K562 (cell line): ENCODE results near the gene ANKRD12. TPM values are rescaled to one million over a fixed set of nuclear protein-coding genes. Genes with fewer than 3 reads are reported as not detected.

Experiments used
- BRD4 ChIP-seq: fragments of 200-600 bp; sonication (generic); IDR thresholded peaks from 2 replicates; pipeline ENCODE4 v1.6.1; 2017; ENCODE audit warnings: inconsistent platforms
- C11orf30 ChIP-seq: fragments of 450-650 bp; IDR thresholded peaks from 2 replicates; pipeline ENCODE4 v1.6.1; 2016; ENCODE audit warnings: low read depth, mild to moderate bottlenecking
- HEY1 ChIP-seq: fragments of 250-450 bp; sonication (Bioruptor Pico); IDR thresholded peaks from 2 replicates; pipeline ENCODE4 v1.5.0; 2020; ENCODE audit warnings: mild to moderate bottlenecking, moderate library complexity, borderline replicate concordance
- MBD2 ChIP-seq: sonication (generic); IDR thresholded peaks from 2 replicates; pipeline ENCODE4 v1.6.1; 2016; ENCODE audit warnings: low read depth, borderline replicate concordance
- NEUROD1 ChIP-seq: fragments of 150-350 bp; IDR thresholded peaks from 2 replicates; pipeline ENCODE4 v1.6.1; 2014; ENCODE audit warnings: borderline replicate concordance, low read length, low read depth; ENCODE audit not compliant: partially characterized antibody
- PHB ChIP-seq: fragments of 250-450 bp; sonication (Bioruptor Pico); IDR thresholded peaks from 2 replicates; pipeline ENCODE4 v1.5.0; 2021
- XRCC5 ChIP-seq: fragments of 200-400 bp; formaldehyde crosslinking; IDR thresholded peaks from 2 replicates; pipeline ENCODE4 v1.6.1; 2017; ENCODE audit warnings: low read depth, mild to moderate bottlenecking, low read length
- ZNF197 ChIP-seq: fragments of 200-800 bp; sonication (Bioruptor generic); IDR thresholded peaks from 2 replicates; pipeline ENCODE4 v1.6.1; 2016; ENCODE audit warnings: low read depth, missing genetic modification characterization, missing compliant biosample characterization
- ZNF589 ChIP-seq: fragments of 200-800 bp; sonication (Bioruptor generic); IDR thresholded peaks from 2 replicates; pipeline ENCODE4 v1.6.1; 2016; ENCODE audit warnings: low read depth, missing genetic modification characterization, missing compliant biosample characterization
- ZSCAN29 ChIP-seq: fragments of 450-650 bp; IDR thresholded peaks from 2 replicates; pipeline ENCODE4 v1.6.1; 2017
- polyA plus RNA-seq, 8 experiments: library from polyadenylated mRNA; depleted of rRNA in 4 of 8; stranded (reverse) in 5 of 8; unstranded in 3 of 8; fragments of >200 nt; fragmentation: Nextera tagmentation in 2 of 8; fragmentation: Illumina TruSeq in 1 of 8; extraction: Ambion mirVana in 2 of 8; extraction: Trizol in 1 of 8; gene quantifications; 2 replicates each; pipeline versions ENCODE4 v1.2.1 to v1.2.3, GENCODE V29; 2011 to 2014; ENCODE audit warnings: inconsistent platforms in 1 of 8, missing spikeins in 1 of 8
- total RNA-seq, 7 experiments: library from RNA; depleted of rRNA in 6 of 7; stranded (reverse); fragments of >200 nt in 6 of 7; fragmentation: Illumina TruSeq in 2 of 7; extraction: Trizol in 2 of 7; gene quantifications; 2 replicates each; pipeline versions ENCODE4 v1.2.1 to v1.2.3, GENCODE V29; 2011 to 2021; ENCODE audit warnings: low replicate concordance in 1 of 7
- TF ChIP-seq, protein P1 (sequence below): sonication (generic); formaldehyde crosslinking; IDR thresholded peaks from 2 replicates; pipeline ENCODE4 v1.8.0; 2022; ENCODE audit warnings: mild to moderate bottlenecking, missing genetic modification reagents
- TF ChIP-seq, protein P2 (sequence below): fragments of 450-650 bp; IDR thresholded peaks from 2 replicates; pipeline ENCODE4 v1.7.0; 2016; ENCODE audit warnings: borderline replicate concordance
- TF ChIP-seq, protein P3 (sequence below): fragments of 150-350 bp; IDR thresholded peaks from 2 replicates; pipeline ENCODE4 v1.6.1; 2014; ENCODE audit warnings: low read depth, mild to moderate bottlenecking, low read length, borderline replicate concordance
- TF ChIP-seq, protein P4 (sequence below): fragments of 250-450 bp; sonication (Bioruptor Pico); IDR thresholded peaks from 2 replicates; pipeline ENCODE4 v1.5.0; 2020; ENCODE audit warnings: mild to moderate bottlenecking, borderline replicate concordance
- TF ChIP-seq, protein P5 (sequence below): fragments of 250-450 bp; sonication (Bioruptor Pico); IDR thresholded peaks from 2 replicates; pipeline ENCODE4 v1.4.0; 2020

ANKRD12 gene
- total and polyA plus RNA-seq, 9 of the 15 experiments (the other 6 are each of a cell fraction or from before 2014, with no cell fraction given): 6.6 to 28.2 (median 16.0) TPM

DNA sequence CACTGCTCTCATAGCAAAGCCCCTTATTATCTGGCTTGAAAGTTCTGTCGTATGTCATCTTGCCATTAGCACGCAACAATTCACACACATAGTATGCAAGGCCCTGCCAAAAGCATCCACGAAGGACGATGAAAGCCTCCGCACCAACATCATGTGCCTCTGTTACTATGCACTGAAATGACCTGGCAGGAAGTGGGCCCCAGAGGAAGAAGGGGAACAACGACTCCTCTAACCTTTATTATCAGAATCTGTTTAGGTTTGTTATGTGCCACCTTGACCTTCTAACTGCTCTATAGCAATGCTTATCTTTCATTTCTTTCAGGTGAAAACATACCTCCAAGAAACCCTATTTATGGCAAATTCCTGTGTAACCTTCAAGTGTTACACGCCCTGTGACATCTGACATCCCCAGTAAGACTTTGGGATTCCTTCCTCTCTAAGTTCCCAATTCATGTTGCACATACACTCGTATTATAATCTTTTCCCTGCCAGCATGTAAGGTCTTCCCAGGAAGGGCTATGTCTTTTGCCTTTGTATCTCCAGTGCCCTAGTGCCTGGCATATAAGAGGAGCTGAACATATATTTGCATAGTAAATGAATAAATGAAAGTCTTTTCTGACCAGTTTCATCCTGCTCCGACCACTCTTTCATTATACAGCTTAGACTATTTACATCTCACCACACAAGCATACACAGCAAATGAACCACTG, 41.1 kb upstream of the ANKRD12 start (continued):
- 0 out of 2 replicates have a peak, but pooled peaks have one; percentile 50 for TF ChIP-seq BRD4
- no peak for TF ChIP-seq NEUROD1
- TF ChIP-seq HEY1 (CRISPR knock-in tag): no peak
- no peak for TF ChIP-seq ZSCAN29
- TF ChIP-seq XRCC5: no peak
- TF ChIP-seq, protein P1, sequence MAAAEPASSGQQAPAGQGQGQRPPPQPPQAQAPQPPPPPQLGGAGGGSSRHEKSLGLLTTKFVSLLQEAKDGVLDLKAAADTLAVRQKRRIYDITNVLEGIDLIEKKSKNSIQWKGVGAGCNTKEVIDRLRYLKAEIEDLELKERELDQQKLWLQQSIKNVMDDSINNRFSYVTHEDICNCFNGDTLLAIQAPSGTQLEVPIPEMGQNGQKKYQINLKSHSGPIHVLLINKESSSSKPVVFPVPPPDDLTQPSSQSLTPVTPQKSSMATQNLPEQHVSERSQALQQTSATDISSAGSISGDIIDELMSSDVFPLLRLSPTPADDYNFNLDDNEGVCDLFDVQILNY: no peak
- TF ChIP-seq, protein P2, sequence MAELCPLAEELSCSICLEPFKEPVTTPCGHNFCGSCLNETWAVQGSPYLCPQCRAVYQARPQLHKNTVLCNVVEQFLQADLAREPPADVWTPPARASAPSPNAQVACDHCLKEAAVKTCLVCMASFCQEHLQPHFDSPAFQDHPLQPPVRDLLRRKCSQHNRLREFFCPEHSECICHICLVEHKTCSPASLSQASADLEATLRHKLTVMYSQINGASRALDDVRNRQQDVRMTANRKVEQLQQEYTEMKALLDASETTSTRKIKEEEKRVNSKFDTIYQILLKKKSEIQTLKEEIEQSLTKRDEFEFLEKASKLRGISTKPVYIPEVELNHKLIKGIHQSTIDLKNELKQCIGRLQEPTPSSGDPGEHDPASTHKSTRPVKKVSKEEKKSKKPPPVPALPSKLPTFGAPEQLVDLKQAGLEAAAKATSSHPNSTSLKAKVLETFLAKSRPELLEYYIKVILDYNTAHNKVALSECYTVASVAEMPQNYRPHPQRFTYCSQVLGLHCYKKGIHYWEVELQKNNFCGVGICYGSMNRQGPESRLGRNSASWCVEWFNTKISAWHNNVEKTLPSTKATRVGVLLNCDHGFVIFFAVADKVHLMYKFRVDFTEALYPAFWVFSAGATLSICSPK: no peak
- no peak for TF ChIP-seq MBD2
- no peak for TF ChIP-seq C11orf30
- no peak for TF ChIP-seq PHB (CRISPR knock-in tag)
- TF ChIP-seq, protein P3, sequence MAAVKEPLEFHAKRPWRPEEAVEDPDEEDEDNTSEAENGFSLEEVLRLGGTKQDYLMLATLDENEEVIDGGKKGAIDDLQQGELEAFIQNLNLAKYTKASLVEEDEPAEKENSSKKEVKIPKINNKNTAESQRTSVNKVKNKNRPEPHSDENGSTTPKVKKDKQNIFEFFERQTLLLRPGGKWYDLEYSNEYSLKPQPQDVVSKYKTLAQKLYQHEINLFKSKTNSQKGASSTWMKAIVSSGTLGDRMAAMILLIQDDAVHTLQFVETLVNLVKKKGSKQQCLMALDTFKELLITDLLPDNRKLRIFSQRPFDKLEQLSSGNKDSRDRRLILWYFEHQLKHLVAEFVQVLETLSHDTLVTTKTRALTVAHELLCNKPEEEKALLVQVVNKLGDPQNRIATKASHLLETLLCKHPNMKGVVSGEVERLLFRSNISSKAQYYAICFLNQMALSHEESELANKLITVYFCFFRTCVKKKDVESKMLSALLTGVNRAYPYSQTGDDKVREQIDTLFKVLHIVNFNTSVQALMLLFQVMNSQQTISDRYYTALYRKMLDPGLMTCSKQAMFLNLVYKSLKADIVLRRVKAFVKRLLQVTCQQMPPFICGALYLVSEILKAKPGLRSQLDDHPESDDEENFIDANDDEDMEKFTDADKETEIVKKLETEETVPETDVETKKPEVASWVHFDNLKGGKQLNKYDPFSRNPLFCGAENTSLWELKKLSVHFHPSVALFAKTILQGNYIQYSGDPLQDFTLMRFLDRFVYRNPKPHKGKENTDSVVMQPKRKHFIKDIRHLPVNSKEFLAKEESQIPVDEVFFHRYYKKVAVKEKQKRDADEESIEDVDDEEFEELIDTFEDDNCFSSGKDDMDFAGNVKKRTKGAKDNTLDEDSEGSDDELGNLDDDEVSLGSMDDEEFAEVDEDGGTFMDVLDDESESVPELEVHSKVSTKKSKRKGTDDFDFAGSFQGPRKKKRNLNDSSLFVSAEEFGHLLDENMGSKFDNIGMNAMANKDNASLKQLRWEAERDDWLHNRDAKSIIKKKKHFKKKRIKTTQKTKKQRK: no peak
- TF ChIP-seq, protein P4, sequence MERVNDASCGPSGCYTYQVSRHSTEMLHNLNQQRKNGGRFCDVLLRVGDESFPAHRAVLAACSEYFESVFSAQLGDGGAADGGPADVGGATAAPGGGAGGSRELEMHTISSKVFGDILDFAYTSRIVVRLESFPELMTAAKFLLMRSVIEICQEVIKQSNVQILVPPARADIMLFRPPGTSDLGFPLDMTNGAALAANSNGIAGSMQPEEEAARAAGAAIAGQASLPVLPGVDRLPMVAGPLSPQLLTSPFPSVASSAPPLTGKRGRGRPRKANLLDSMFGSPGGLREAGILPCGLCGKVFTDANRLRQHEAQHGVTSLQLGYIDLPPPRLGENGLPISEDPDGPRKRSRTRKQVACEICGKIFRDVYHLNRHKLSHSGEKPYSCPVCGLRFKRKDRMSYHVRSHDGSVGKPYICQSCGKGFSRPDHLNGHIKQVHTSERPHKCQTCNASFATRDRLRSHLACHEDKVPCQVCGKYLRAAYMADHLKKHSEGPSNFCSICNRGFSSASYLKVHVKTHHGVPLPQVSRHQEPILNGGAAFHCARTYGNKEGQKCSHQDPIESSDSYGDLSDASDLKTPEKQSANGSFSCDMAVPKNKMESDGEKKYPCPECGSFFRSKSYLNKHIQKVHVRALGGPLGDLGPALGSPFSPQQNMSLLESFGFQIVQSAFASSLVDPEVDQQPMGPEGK (CRISPR knock-in tag): no peak
- TF ChIP-seq ZNF197 (CRISPR knock-in tag): no peak
- peak; percentile 42; the same call in 1 of the 2 replicates for TF ChIP-seq ZNF589 (CRISPR knock-in tag)
- TF ChIP-seq, protein P5, sequence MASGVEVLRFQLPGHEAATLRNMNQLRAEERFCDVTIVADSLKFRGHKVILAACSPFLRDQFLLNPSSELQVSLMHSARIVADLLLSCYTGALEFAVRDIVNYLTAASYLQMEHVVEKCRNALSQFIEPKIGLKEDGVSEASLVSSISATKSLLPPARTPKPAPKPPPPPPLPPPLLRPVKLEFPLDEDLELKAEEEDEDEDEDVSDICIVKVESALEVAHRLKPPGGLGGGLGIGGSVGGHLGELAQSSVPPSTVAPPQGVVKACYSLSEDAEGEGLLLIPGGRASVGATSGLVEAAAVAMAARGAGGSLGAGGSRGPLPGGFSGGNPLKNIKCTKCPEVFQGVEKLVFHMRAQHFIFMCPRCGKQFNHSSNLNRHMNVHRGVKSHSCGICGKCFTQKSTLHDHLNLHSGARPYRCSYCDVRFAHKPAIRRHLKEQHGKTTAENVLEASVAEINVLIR: no peak
